LNCaP clone FGC (cell line): ENCODE measurements around the gene TOX3.

Experiments used
- DNase-seq: peaks from one replicate; pipeline ENCODE4 v3.0.0-alpha.2; 2011; ENCODE audit warnings: low read depth
- H3K4me3 ChIP-seq: 2 replicates; pipeline ENCODE4 v1.5.1; 2011; ENCODE audit warnings: mild to moderate bottlenecking, low read depth, low read length, control low read depth
- TF ChIP-seq, protein P1 (sequence below): IDR thresholded peaks from 2 replicates; pipeline ENCODE4 v1.5.1; 2012; ENCODE audit warnings: mild to moderate bottlenecking; ENCODE audit not compliant: control insufficient read depth, insufficient read depth; ENCODE audit errors: extremely low read depth

The TOX3 gene

GRCh38 chr16:52471650-52472370 is 75.1 kb downstream of the TOX3 start:
- TF ChIP-seq, protein P1, sequence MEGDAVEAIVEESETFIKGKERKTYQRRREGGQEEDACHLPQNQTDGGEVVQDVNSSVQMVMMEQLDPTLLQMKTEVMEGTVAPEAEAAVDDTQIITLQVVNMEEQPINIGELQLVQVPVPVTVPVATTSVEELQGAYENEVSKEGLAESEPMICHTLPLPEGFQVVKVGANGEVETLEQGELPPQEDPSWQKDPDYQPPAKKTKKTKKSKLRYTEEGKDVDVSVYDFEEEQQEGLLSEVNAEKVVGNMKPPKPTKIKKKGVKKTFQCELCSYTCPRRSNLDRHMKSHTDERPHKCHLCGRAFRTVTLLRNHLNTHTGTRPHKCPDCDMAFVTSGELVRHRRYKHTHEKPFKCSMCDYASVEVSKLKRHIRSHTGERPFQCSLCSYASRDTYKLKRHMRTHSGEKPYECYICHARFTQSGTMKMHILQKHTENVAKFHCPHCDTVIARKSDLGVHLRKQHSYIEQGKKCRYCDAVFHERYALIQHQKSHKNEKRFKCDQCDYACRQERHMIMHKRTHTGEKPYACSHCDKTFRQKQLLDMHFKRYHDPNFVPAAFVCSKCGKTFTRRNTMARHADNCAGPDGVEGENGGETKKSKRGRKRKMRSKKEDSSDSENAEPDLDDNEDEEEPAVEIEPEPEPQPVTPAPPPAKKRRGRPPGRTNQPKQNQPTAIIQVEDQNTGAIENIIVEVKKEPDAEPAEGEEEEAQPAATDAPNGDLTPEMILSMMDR, result no peak
- no peak overlapping the region for H3K4me3 ChIP-seq
- no peak for DNase-seq

GRCh38 chr16:52470585-52470984 is 76.4 kb downstream of the TOX3 start:
- no peak for DNase-seq
- no peak overlapping the region for H3K4me3 ChIP-seq
- TF ChIP-seq, protein P1, result no peak

GRCh38 chr16:52469775-52470174 is 77.2 kb downstream of the TOX3 start:
- TF ChIP-seq, protein P1, result no peak
- DNase-seq, result peak; percentile 67
- no peak overlapping the region for H3K4me3 ChIP-seq

GRCh38 chr16:52469091-52469490 is 77.9 kb downstream of the TOX3 start:
- DNase-seq, result no peak
- H3K4me3 ChIP-seq, result no peak overlapping the region
- TF ChIP-seq, protein P1, result no peak

DNA sequence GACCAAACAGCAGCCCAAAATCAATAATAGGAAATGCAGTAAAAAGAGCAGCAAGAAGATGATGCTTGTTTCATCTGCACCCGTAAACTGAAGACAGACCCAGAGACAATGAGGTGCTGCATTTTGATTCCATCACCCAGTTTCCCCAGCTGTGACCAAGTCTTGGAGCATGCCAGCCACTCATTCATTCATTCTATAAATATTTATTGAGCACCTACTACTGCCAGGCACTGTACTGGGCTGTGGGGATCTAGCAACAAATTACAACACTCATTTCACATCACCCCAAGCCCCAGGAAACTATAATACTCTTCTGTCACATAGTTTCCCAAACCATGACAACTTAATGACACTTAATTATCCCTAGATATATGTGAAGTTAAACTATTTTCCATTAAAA is 79.2 kb downstream of the TOX3 start:
- TF ChIP-seq, protein P1, result no peak
- DNase-seq, result no peak
- H3K4me3 ChIP-seq, result no peak overlapping the region

DNA sequence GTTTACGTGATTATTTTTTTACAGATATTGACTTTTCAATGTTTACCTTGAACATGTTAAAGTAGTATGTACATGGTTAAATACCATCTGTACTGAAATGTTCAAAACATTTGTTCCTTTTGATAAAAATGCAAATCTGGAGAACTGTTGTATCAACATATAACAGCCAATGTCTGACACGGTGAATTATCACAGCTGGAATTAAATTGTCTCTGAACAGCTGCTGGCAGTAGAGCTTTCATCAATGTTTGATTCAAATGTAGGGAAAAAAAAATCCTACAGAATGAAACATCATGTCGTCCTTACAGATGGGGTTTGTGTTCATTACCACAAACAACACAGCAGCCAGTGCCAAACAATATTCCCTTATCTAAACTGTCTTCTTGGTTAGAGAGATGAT is 79.9 kb downstream of the TOX3 start:
- no peak overlapping the region for H3K4me3 ChIP-seq
- TF ChIP-seq, protein P1, result no peak

DNA sequence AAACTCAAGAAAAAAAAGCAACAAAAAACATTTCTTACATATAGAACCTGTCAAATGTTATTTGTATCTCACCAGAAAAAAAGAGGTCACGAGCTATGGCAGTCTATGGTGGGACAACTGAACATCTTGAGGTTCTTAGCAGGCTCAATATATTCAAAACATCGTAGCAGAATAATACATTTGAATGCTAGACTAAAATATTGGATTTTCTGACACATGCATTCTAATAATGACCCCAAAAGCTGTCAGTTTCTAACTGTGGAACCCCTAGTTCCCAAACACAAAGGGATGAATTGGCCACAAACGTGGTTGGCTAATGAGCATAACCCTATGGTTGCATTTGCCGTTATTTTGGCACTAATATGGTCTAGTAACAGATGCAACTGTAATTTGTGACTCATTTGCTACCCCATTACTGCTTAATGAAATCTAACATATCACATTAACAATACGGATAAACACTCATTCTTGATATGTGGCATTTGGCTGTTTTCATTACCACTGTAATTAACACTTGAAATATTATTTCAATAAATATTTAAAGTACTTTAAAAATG is 81.2 kb downstream of the TOX3 start:
- H3K4me3 ChIP-seq, result no peak overlapping the region
- TF ChIP-seq, protein P1, result no peak
- DNase-seq, result no peak

More for the DNA sequence above, 79.9 kb downstream of the TOX3 start:
- no peak for DNase-seq
